GM18907 (cell line): ENCODE measurements around the gene TAS2R39.

ENCODE experiments used
- ATAC-seq: cut with Tn5 transposase; IDR thresholded peaks from one replicate; pipeline ENCODE4 v1.9.1; 2021; ENCODE audit warnings: mild to moderate bottlenecking, moderate library complexity; ENCODE audit not compliant: unreplicated experiment

Gene TAS2R39

DNA sequence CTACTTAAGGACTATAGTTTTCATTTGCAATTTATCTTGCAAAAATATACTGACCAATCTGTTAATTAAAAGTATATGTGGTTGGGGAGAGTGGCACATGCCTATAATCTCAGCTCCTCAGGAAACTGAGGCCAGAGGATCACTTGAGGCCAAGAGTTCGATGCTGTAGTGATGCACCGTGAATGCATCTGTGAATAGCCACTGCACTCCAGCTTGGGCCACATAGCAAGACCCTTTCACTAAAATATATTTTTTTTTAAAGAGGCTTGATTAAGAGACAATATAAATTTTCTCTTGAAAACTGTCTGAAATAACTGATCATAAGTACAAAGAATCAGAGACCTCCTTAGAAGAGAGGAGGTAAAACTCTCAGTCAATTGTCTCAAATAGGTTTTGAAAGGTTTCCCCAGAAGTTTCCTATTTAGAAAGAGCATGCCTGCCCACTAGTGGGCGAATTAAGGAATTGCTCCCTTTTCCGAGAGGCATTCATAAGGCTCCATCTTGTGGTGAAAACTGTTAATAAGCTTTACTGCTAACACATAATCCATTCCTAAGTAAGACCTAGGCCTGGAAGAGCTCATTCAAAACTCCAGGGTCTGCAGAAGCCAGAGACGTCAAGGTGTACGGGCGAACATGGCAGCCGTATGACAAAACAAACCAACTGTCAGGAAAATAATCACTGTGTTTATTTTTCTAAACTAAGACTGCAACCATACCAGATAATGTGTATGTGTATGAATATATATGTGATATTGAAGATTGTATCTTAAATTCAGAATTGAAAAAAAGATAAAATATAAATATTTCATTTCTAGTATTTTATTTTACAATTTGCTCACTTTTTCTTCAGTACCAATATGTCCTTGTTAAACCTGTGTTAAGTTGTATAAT lies 31.8 kb downstream of the TAS2R39 start:
- ATAC-seq = peak; percentile 88

DNA sequence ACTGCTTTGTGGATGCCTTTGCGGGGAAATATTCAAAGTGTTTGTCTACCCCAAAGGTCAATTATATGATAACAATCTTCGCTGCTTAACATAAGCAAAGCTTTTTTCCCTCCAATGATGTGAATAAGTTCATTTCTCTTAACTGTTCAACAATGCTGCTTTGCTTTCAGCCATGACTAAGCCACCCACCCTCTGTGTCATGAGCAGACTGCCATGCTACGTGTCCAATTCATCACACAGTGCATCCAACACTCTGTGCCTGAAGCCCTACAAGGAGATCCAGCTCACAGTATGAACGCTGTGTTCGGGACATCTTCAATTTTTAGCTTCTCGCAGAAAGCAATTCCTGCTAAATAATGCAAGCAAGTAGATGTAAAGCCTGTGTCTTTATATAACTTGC lies 32.9 kb downstream of the TAS2R39 start:
- no peak for ATAC-seq

DNA sequence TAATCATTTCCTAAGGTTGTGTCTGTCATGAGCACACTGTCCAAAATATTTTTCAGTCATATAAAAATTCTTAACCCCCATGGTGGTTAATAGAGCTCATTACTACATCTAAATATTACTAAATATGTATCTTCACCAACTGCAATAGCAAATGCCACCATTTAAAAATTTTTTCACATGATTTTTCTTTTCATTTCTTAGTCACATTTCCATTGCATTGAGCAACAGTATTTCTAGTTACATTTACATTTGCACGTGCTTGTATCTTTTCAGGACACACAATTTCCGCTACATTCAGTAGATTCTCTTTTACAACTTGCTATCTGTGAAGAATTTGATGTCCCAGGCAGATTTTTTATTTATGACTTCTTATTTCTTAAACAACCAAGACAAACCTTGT lies 33.5 kb downstream of the TAS2R39 start:
- ATAC-seq = no peak

DNA sequence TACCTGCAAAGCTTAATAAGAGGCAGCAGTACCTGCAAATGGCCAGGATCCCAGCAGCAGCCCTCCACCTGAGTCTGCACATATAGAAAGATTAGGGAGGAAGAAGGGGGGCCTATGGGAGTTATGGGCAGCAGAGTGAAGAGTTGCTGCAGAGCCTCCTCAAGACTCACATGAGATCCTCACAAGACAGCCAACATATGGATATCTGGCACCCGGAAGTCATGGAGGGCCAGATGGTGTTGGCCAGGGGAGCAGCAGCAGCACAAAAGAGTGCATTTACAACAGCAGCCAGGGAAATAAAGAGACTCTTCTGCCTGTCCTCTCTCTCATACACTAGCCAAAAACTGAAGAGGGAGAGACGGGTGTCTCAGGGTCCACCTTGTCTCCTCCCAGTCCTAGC lies 34.6 kb downstream of the TAS2R39 start:
- no peak for ATAC-seq

DNA sequence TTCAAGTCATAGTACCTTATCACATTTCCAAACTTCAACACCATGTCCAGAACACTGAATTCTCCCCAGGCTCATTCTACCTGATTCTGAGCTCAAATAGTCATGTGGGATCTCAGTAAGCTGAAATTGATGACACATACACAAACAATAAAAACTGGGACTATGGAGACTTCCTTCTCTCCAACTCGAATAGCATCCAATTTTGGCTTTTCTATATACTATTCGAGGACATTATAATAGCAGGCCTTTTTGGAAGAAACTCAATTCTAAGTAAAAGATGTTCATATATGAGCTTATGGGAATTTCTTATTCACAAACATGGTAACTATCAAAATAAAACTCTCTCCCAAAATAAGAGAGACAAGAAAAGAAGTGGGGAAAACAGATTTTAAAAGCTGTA lies 38.1 kb downstream of the TAS2R39 start:
- no peak for ATAC-seq

DNA sequence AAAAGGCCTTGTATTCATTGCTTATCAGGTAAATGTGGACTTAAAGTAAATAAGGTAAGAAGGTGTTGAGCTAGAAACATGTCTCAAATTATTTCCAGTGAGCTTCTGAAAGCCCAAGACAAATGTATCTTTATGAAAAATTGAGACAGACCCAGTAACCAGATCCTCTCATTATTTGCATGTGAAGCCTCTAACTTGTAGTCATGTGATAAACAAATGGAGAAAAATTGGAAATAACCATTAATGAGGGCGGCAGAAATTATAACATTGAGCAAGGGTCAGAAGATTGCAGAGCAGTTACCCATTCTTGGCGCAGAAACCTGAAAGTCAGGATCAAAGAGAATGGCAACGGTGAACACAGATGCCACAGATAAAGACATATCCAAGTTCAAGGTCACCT lies 38.5 kb downstream of the TAS2R39 start, which contains the start of gene TAS2R40:
TSS of gene TAS2R40 (plus strand) at position 301 of the 400 bp plus-strand sequence. CDS start at position 343, 42 bp downstream.
- ATAC-seq = no peak

DNA sequence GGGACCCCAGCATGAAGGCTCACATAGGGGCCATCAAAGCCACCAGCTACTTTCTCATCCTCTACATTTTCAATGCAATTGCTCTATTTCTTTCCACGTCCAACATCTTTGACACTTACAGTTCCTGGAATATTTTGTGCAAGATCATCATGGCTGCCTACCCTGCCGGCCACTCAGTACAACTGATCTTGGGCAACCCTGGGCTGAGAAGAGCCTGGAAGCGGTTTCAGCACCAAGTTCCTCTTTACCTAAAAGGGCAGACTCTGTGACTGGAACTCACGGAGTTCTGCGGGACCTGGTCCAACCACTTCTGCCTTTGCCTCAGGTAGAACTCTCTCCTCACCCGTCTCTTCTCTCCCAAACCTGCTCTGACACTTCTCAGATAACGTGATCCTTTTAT lies 39.6 kb downstream of the TAS2R39 start:
- ATAC-seq = no peak

DNA sequence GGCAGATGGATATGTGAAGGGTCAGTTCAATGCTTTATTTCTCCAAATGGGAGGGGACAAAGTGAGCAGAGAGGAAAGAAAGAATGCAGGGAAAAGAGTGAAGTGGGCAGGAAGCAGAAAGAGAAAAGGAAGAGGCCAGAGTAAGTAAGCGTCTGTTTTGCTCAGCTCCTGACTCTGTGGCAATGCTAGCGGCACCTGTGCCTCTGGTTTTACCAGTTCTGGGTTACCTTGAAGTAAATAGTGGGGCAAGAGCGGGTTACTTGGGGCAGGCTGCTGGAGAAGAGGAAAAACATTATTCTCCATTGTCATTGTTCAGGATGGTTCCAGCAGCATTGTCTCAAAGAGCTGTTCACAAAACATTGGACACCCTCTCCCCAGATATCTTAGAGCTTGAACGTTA lies 40.6 kb downstream of the TAS2R39 start:
- no peak for ATAC-seq

DNA sequence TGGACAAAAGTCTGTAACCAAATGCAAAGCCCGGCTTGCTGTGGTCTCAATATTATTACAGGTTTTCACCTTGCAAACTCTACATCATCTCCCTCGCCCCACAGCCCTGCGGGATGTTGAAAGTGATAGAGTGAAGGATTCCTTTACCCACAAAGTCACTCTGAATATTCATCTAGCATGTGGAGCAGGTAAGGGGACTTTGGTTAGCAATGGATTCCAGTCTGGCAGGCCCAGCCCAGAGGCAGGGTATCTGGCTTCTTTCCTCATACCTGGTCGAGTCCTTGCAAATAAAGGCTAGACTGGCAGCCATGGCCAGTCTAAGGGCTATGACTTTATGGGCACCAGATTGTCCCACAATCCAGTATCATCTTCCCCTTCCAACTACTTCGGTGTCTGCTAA lies 41.8 kb downstream of the TAS2R39 start:
- ATAC-seq = no peak

DNA sequence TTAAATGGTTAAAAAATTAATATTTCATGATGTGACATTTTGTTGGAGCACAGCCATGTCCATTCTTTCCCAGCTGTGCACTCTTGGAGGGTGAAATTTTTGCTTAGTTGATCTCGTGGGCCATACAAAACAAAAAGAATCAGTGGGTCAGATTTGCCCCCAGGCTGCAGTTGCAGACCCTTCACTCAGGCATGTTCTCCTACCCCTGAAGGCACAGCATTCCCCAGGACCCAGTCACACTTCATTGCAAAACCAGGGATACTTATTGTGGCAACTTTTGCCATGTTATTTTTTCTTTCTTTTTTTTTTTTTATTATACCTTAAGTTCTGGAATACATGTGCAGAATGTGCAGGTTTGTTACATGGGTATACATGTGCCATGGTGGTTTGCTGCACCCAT lies 44.6 kb downstream of the TAS2R39 start:
- no peak for ATAC-seq

DNA sequence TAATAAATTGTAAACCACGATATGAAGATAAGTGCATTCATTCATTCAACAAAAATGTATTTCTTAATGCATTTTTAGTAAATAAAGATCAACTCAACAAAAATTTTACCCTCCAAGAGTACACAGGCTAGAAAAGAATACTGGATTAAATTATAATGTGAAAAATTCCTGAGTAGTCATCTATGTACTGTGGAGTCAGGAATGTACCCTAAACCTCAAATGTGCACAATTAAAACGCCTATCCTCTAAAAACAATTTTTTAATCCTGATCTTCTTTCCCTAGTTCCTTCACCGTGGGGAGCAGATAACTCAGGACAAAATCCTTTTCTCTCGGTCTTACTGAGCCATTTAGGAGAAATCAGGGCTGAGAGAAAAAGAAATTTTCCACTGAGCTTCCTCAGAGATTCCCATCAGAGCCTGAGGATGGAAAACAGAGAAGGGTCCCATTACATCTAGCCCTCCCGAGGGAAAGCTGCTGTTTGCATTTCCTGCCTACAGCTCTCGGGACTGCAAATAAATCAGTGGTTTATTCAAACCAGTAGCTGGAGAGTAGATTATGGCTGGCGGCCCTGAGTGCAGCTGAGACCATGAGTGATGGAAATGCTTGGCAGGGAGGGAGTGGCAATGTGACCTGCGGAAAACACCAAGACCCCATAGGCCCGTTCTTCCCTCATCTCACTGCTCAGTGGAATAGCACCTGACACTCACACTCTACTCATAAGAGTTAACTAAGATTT lies 46.0 kb downstream of the TAS2R39 start:
- ATAC-seq = no peak

DNA sequence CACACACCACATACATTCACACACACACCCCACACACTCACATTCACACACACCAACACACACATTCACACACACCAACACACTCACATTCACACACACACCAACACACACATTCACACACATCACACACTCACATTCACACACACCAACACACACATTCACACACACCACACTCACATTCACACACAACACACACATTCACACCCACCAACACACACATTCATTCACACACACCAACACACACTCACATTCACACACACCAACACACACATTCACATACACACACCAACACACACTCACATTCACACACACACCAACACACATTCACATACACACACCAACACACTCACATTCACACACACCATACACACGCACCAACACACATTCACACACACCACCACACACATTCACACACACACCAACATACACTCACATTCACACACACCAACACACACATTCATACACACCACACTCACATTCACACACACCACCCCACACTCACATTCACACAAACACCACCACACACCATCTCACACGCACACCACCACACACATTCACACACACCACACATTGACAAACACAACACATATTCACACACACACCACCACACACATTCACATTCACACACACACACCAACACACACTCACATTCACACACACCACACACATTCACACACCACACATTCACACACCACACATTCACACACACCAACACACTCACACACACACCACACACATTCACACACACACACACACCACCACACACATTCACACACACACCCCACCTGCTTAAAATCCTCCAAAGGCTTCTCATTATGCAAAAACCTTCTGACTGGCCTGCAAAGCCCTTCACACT lies 47.6 kb downstream of the TAS2R39 start:
- no peak for ATAC-seq
